Measurements from ENCODE around the gene PRICKLE2. TPM values are rescaled to one million over a fixed set of nuclear protein-coding genes. Genes with fewer than 3 reads are reported as not detected.

Gene PRICKLE2
- total RNA-seq, 1 donor from 2014 or later: 4.1 TPM

DNA sequence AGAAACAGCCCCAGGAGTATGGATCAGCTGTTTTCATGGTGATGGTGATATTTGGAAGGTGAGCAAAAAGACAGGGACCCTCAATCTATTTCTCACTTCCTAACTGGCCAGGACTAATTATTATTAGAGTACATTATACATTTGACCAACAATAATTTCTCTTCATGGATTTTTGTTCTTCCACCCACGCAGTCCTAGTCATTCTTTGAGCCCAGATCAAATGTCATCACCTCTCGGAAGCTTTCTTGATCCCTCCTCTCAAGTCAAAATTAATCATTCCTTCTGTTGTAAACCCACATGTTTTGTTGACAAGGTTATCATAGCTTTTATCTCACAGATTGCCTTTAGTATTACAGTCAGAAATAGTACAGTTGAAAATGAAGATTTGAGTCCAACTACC lies 29.2 kb upstream of the PRICKLE2 start:
- no peak for ATAC-seq
- intact Hi-C loops (cut with micrococcal nuclease): no loop called here
- DNase-seq: no peak

DNA sequence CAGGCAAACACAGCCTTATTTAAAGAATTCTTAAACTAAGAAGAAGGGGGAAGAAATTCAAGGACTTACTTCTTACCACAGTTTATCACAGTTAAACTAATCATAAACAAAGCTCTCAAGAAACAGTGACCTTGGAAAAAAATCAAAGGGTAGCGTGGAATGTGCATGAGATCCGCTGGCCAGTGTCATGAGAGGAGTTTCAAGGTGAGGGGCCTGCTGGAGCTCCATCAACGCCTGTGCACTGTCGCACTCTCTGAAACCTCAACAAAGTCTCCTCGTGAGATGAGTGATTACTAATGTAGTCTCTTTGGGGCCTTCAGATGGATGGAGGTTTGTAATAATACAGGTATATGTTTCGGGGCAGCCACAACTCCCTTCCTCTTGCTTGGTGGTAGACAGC lies 28.4 kb upstream of the PRICKLE2 start:
- intact Hi-C loops (cut with micrococcal nuclease): no loop called here
- DNase-seq (no peak), ATAC-seq (no peak)

DNA sequence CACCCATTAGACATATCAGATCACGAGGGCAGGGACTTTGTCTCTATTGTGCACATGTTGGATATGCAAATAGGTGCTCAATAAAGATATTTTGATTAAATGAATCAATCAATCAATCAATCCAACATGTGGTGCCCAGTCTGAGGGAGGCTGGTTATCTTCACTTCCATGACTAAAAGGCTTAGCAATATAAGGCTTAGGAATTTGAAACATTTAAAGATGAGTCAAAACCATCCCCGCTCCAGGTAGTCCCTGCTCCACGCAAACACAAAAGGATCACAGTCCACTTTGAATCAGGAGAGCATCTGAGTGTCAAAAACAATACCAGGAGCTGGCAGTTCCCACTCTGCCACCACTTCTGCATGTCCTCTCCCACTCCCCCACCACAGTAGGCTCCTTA lies 25.8 kb upstream of the PRICKLE2 start:
- no peak for DNase-seq
- no peak for ATAC-seq

DNA sequence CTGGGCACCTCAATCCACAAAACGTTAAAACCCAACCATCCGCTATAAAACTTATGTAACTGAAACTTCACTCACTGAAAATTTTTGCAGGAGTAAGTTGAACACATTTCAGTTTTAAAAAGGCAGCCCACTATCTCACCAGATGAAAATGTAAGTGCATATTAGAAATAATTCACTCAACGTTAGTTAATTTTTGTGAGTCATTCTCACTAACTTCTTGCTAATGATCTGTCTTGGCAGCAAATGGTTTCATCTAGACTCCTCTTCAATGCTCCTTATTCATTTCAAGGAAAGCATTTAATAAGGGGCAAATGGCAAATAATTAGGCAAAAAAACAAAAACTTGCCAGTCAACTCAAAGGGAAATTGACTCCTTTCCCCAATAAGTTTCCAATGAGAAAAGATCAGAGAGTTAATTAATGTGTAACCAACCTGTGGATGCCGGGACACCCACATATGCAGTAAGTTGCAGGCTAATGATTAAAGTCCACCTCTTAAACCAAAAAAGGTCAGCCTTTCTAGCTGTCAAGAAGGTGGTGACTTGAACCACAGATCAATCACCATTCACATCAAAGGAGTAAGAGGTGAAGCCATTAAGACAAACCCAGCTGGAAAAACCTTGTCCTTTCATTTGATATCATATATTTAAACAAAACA lies 22.9 kb upstream of the PRICKLE2 start:
- ATAC-seq (no peak), DNase-seq (no peak)

More for the DNA sequence above, 25.8 kb upstream of the PRICKLE2 start:
- intact Hi-C loops (cut with micrococcal nuclease): no loop called here

DNA sequence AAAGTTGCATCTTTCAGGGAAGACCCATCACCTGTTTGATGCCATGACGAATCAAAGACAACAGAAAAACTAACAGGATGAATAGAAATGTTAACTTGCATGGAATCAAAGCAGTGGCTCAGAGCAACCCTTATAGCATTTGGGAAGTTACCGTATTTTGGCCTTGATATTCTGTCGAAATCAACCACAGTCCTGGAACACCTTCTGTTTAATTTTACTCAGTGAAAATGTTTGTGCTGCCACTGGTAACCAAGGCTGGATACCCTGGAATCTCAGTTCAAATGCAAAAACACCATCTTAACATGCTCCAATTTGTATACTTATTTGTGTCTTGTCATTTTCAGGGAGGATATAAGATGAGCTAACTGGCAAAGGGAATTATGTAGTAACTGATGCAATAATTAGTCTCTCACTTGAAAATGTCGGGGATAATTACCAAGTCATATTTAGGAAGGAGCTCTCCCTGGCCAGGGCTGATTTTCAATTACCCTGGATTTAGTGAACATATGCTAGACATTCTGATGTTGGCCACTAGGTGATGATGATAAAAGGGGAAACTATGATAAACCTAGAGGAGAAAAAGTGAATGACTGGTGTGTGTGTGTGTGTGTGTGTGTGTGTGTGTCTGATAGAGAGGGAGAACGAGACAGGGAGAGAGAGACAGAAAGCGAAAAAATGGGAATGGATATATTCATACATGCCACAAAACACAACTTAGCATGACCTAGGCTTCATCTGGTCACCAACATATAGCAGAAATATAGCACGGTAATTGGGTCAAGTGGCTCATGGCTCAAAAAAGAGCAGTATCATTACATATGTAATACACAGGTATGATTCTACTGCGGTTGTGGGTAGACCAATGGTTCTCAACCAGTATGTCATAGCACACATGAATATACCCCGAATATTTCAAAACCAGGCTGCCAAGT lies 19.0 kb upstream of the PRICKLE2 start:
- ATAC-seq (no peak), DNase-seq (no peak)
- intact Hi-C loops (cut with micrococcal nuclease): no loop called here

More for the DNA sequence above, 22.9 kb upstream of the PRICKLE2 start:
- intact Hi-C loops (cut with micrococcal nuclease): no loop called here

DNA sequence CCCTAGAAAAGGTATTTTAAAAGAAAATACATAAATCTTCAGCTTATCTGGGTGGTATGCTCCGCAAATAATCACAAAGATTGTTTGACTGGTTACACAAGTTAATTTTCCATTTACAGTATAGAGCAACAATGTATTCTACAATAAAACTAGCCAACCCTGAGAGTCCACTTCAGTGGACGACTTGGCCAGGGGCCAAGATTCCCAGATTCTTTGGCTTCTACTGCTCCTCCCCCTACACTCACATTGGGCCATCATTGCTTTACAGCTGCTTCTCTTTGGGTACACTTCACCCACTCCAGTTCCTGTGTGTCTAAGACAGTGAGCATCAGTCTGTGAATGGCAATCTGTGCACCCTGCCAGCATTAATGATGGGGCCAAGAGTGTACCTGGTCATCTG lies 17.2 kb upstream of the PRICKLE2 start:
- DNase-seq: no peak
- no peak for ATAC-seq
- intact Hi-C loops (cut with micrococcal nuclease): no loop called here

DNA sequence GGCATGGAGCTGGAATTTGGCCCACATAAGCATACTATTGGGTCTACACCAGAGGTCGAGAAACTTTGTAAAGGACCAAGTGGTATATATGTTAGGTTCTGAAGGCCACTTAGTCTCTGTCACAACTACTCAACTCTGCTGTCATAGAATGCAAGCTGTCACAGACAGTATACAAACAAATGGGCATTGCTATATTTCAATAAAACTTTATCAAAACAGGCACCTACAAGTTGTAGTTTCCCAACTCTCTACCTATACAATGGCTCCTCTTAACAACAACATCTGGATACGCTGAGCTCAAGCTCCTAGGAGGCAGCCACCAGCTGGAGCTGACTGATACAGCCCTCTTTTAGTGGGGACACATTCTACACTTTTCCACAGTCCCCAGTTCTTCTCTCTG lies 15.7 kb upstream of the PRICKLE2 start:
- DNase-seq: no peak
- ATAC-seq: no peak
- intact Hi-C loops (cut with micrococcal nuclease): no loop called here

DNA sequence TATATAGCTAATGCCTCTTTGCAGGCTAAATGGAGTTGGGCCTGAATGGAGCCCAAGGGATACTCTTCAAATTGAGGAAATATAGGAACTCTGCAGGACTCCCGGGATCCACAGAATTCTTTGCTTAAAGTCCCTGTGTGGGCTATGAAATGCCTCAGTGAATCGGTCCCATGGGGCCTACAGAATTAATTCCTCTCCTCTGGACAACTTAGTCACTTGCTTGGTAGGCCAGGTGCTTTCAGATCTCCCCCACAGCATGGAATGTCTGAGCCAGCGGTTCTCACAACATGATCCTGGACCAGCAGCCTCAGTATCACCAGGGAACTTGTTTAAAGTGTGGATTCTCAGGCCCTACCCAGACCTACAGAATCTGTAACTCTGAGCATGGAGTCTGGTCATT lies 15.1 kb upstream of the PRICKLE2 start:
- intact Hi-C loops (cut with micrococcal nuclease): no loop called here
- DNase-seq (no peak), ATAC-seq (no peak)

DNA sequence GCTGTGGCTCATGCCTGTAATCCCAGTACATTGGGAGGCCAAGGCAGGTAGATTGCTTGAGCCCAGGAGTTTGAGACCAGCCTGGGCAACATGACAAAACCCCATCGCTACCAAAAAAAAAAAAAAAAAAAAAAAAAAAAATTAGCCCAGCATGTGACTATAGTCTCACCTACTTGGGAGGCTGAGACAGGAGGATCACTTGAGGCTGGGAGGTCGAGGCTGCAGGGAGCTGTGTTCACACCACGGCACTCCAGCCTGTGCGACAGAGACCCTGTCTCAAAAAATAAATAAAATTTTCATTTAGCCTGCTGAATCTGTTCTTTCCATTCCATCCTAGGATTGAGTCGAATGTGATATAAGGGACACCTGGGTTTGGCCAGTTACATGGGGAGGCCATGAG lies 14.6 kb upstream of the PRICKLE2 start:
- intact Hi-C loops (cut with micrococcal nuclease): no loop called here
- no peak for ATAC-seq
- no peak for DNase-seq

DNA sequence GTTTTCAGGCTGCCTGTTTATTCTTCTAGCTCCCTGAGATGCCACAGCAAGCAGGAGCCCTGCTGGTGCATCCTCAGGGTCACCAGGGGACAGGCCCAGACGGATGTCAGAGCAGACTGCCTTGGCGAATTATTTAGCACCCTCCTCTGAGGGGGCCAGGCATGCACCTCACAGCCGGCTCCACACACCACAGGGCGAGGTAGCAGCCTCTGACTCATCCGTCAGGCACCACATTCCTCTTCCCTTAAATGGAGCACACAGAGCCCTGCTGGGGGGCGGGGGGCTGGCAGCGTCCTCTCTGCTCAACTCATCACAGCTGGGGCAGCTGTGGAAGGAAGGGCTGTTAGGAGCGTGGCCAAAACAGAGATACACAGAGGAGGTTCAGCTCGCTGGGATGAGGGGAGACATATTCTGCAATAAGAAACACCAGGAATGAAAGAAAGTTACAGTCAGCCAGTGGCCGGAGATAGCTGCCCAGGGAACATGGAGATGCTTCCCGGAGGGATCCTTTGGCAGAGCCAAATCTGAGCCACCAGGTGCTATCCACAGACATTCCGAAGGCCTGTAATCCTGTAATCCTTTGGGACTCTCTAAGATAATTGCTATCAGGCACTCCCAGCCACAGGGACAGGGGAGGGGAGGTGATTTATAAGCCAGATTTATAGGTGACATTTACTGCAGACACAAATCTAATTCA lies 13.9 kb upstream of the PRICKLE2 start:
- ATAC-seq: peak; percentile 98
- peak; percentile 83 for DNase-seq
- intact Hi-C loops (cut with micrococcal nuclease): no loop called here

DNA sequence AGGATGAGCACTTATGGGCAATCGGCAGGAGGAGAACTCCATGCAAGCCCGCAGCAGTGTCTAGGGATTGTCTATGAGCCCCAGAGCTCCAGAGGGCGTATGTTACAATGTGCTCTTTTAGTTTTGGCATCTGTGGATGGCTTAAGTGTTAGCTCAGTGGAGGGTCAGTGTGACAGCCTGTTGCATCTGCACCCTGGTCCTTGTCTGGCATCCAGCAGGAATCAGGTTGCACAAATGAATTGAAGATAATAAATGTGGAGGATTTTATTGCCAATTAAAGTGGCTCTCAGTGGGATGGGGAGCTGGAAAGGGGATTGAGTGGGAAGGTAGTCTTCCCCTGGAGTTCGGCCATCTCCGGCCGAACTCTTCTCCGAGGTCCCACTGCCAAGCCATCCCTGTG lies 11.8 kb upstream of the PRICKLE2 start:
- DNase-seq: no peak
- ATAC-seq: no peak
- intact Hi-C loops (cut with micrococcal nuclease): no loop called here

DNA sequence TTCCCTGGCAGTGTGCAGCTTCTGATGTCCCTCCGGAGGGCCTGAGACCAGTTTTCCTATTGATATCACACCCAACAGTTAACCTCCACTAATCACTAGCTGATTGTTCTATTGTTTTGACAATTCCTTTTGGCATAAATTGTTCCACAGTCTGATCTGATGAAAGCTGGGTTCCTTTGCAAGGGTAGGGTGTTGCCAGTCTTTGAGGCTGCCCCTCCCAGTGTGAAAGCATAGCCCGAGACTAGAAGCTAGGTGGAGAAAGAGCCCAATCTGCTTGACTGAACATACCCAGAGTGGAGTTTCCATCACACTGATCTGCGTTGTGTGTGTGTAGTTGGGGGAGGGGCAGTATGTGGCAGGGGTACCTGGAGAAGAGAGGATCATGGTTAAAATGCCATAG lies 10.3 kb upstream of the PRICKLE2 start:
- ATAC-seq: no peak
- intact Hi-C loops (cut with micrococcal nuclease): no loop called here
- DNase-seq: no peak

DNA sequence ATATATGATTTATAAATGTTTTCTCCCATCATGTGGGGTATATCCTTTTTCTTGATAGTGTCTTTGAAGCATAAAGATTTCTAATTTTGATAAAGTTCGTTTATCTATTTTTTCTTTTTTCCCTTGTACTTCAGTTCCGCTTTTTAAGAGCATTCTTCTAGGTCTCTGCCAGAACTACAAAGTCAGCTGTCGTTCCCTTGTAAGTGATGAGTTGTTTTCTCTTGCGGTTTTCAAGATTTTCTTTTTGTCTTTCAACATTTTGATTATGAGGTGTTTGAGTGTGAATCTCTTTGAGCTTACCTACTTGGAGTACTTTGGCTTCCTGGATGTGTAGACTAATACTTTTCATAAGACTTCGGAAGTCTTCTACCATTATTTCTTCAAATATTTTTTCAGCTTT lies 9.3 kb upstream of the PRICKLE2 start:
- intact Hi-C loops (cut with micrococcal nuclease): no loop called here
- DNase-seq (no peak), ATAC-seq (no peak)

DNA sequence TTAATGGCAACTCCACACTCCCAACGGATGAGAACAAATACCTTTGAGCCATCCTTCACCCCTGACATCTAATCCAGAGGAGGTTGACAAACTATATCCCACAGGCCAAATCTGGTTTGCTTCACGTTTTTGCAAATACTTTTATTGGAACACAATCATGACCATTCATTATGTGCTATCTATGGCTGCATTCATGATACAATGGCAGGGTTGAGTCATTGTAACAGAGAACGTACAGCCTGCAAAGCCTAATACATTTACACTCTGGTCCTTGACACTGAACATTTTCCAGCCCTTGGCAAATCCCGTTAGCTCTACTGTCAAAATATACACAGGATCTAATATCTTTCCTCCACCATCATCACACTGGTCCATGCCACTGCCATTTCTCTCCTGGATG lies 7.6 kb upstream of the PRICKLE2 start:
- DNase-seq (no peak), ATAC-seq (no peak)
- intact Hi-C loops (cut with micrococcal nuclease): no loop called here

DNA sequence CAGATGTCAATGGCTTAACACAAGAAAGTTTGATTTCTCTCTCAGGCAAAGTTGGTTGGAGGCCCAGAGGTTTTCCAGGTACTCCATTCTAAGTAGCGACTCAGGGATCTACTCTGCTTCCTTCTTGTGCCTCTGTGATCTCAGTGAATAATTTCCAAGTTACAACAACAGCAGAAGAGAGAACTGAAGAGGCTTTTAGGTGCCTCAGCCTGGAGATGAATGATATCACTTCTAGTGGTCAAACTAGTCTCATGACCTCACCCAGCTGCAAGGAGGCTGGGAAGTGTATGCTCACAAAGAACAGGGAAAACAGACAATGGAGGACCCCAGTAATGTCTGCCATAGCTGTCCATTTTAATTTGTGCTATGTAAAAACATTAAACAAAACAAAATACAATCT lies 4.6 kb upstream of the PRICKLE2 start:
- intact Hi-C loops (cut with micrococcal nuclease): no loop called here

DNA sequence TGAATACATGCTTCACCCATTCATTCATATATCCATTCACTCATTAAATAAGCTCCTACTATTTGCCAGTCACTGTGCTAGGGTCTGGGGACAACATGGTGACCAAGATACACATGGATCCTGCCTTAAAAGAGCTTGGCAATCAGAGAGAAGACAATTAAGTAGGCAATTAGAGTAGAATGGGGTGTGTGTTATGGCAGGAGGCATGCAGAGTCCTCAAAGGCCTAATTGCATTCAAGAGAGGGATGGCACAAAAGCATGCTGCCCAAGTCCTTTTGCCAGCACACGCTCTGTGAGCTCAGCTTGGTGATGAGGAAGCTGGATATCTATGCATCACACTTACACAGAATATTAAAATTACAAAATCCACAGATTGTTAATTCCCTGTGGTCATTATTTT lies 2.8 kb upstream of the PRICKLE2 start:
- intact Hi-C loops (cut with micrococcal nuclease): no loop called here
- ATAC-seq: no peak
- no peak for DNase-seq

More for the DNA sequence above, 4.6 kb upstream of the PRICKLE2 start:
- ATAC-seq: no peak
- no peak for DNase-seq

DNA sequence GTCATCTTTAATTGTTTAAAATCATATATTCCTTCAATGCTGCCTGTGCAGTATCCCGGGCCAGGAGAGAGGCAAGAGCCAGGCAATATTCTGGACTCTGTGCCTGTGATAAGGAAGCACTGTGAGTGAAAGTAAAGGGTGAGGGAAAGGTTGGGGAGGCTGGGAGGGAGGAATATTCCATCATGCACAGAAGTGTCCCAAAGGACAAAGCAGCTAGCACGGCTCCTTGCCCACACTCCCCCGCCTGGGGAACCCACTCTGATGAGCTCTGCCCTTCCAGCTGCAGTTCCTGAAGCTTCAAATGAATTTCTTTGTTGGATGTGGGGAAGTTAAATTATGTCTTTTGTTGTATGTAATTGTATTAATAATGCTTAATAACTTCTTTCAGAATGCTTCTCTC lies 1.5 kb upstream of the PRICKLE2 start:
- DNase-seq: no peak
- intact Hi-C loops (cut with micrococcal nuclease): no loop called here
- peak; percentile 21 for ATAC-seq

DNA sequence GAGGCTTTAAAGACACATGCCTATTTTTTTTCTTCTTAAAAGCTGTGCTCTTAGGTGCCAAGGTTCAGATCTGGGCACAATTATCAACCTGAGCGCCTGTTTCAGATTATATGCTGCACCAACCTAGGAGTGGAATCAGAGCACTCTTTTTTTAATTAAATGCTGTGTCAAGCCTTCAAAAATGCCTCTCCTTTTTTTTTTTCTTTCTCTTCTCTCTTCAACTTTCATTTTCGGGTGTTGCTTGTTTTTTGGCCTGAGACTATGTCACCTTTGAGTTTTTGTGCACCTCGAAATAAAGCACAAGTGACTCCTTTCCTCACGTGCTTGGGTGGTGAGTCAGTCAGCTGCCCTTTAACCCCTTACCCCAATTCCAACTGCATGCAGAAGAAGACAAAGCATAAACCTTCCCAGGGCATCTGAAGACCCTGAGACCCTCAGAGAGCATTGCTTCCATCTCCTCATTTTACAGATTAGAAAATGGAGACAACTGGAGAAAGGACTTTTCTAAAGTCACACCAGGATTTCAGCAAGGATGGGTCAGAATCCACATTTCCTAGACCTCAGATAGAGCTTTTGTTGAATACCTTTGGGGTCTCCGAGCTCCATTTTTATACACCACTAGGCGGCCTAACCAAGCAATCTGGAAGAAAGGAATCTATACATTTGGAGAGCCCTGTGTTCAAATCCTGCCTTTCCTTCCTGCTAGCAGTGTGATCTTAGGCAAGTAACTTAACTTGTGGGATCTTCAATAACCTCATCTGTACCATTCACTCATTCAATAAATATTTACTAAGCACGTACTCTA lies 631 bp upstream of the PRICKLE2 start:
- intact Hi-C loops (cut with micrococcal nuclease): no loop called here
- ATAC-seq: no peak
- no peak for DNase-seq

Data from left ventricle myocardium superior (tissue), 1 donor.